DMS153 (cell line): ENCODE results near the gene LDLRAD4.

ENCODE experiments used
- DNase-seq: peaks from one replicate; lab custom pipeline; 2025; lab: John Stamatoyannopoulos, UW

Gene LDLRAD4

GRCh38 chr18:13553449-13553848 is 334.9 kb downstream of the LDLRAD4 start:
- DNase-seq, result no peak

GRCh38 chr18:13555192-13555591 is 336.6 kb downstream of the LDLRAD4 start:
- DNase-seq, result no peak

- DNase-seq, result no peak
These were observed 337.3 kb downstream of the LDLRAD4 start for GRCh38 chr18:13555865-13556264.

- DNase-seq, result no peak
These were observed 337.9 kb downstream of the LDLRAD4 start for GRCh38 chr18:13556502-13556901.

- no peak for DNase-seq
These were observed 339.6 kb downstream of the LDLRAD4 start for GRCh38 chr18:13558124-13558523.

GRCh38 chr18:13558790-13559189 is 340.2 kb downstream of the LDLRAD4 start:
- DNase-seq, result no peak

- DNase-seq, result no peak
These were observed 341.2 kb downstream of the LDLRAD4 start for GRCh38 chr18:13559754-13560153.

GRCh38 chr18:13560306-13560705 is 341.7 kb downstream of the LDLRAD4 start:
- DNase-seq, result no peak

- no peak for DNase-seq
These were observed 344.0 kb downstream of the LDLRAD4 start for GRCh38 chr18:13562494-13563029.

- no peak for DNase-seq
These were observed 344.8 kb downstream of the LDLRAD4 start for GRCh38 chr18:13563390-13563805.

GRCh38 chr18:13564579-13564978 is 346.0 kb downstream of the LDLRAD4 start:
- peak; percentile 27 for DNase-seq

GRCh38 chr18:13565228-13565627 is 346.7 kb downstream of the LDLRAD4 start:
- DNase-seq, result no peak

GRCh38 chr18:13566941-13567746 is 348.6 kb downstream of the LDLRAD4 start:
- no peak for DNase-seq

- no peak for DNase-seq
These were observed 350.2 kb downstream of the LDLRAD4 start for GRCh38 chr18:13568443-13569392.

- no peak for DNase-seq
These were observed 351.7 kb downstream of the LDLRAD4 start for GRCh38 chr18:13570216-13570615.

GRCh38 chr18:13570856-13571495 is 352.4 kb downstream of the LDLRAD4 start:
- DNase-seq, result no peak

GRCh38 chr18:13572148-13572547 is 353.6 kb downstream of the LDLRAD4 start:
- DNase-seq, result no peak

GRCh38 chr18:13572721-13573120 is 354.2 kb downstream of the LDLRAD4 start:
- DNase-seq, result no peak

GRCh38 chr18:13573750-13574149 is 355.2 kb downstream of the LDLRAD4 start:
- no peak for DNase-seq

GRCh38 chr18:13574355-13574754 is 355.8 kb downstream of the LDLRAD4 start:
- DNase-seq, result no peak

- DNase-seq, result no peak
These were observed 356.2 kb downstream of the LDLRAD4 start for GRCh38 chr18:13574761-13575160.

GRCh38 chr18:13576598-13576997 is 358.0 kb downstream of the LDLRAD4 start:
- no peak for DNase-seq
